ENCODE data around the gene CDC25A. TPM values are rescaled to one million over a fixed set of nuclear protein-coding genes. Genes with fewer than 3 reads are reported as not detected.

Gene CDC25A
- total RNA-seq, 2 donors from 2014 or later, result 0.33 TPM; not detected in 1

DNA sequence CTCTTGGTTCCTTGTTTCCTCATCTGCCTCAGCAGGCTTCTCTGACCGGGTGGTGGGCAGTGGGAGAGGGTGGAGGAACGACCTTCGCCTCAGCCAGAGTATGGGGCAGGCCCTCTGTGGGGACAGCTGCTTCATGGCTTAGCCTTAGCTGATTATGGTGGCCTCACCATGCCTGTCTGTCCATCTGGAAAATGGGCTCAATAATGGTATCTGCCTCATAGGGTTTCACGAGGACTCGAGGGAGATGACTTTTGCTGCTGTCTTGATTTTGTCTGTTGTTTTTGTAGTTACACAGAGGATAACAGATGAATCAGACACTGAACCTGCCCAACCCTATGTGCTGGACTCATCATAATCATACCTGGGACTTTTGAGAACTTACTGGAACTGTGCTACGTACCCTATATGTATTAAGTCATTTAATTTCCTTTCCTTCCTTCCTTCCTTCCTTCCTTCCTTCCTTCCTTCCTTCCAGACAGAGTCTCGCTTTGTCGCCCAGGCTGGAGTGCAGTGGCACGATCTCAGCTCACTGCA is 46.5 kb downstream of the CDC25A start:
- TF ChIP-seq, protein P1, sequence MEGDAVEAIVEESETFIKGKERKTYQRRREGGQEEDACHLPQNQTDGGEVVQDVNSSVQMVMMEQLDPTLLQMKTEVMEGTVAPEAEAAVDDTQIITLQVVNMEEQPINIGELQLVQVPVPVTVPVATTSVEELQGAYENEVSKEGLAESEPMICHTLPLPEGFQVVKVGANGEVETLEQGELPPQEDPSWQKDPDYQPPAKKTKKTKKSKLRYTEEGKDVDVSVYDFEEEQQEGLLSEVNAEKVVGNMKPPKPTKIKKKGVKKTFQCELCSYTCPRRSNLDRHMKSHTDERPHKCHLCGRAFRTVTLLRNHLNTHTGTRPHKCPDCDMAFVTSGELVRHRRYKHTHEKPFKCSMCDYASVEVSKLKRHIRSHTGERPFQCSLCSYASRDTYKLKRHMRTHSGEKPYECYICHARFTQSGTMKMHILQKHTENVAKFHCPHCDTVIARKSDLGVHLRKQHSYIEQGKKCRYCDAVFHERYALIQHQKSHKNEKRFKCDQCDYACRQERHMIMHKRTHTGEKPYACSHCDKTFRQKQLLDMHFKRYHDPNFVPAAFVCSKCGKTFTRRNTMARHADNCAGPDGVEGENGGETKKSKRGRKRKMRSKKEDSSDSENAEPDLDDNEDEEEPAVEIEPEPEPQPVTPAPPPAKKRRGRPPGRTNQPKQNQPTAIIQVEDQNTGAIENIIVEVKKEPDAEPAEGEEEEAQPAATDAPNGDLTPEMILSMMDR (IDR thresholded peaks at IDR 0.05), result no peak
- no peak for TF ChIP-seq POLR2A (IDR thresholded peaks at IDR 0.05)
- H3K9me3 ChIP-seq, result no peaks in the 10 kb centered on the region
- no peak for ATAC-seq
- no peaks in the 10 kb centered on the region for H3K36me3 ChIP-seq (replicated peaks in 1 of 2; ENCODE audit: insufficient read depth in 1 of 2, low read depth in 2 of 2)
- peaks cover 5% of the 10 kb centered on the region for H3K4me1 ChIP-seq
- no peak overlapping the region for H3K4me3 ChIP-seq
- H3K27me3 ChIP-seq, result no peaks in the 10 kb centered on the region
- DNase-seq, result no peak
- intact Hi-C loops (cut with DNase I), result loop anchor here (10.0 kb wide), 1 partner anchor 297 kb away; no protein-coding TSS in a partner anchor
- WGBS, 2 donors, result 93 to 95% methylated on average over 9 of the region's 9 CpGs
- H3K27ac ChIP-seq, result no peak overlapping the region

DNA sequence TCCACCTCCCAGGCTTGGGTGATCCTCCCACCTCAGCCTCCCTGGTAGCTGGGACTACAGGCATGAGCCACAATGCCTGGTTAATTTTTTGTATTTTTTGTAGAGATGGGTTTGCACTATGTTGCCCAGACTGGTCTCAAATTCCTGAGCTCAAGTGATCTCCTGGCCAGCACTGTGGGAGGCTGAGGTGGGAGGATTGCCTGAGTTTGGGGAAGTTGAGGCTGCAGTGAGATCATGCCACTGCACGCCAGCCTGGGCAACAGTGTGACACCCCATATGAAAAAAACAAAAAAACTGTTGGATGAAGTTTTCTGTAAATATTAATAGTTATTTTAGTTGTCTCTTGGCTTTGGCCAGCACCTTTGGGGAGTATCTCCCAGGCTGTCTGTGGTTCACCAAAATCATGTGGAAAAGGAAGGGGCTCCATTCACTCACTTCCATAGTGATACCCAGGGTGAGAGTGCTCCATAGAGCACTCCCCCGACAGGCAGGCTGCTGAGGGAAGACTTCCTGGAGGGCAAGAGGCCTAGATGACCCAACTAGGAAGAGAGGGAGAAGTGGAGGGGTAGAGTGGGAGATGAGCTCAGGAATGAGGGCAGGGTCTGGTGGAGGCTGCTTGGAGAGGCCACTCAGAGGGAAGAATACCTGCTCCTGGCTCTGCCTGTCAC is 47.1 kb downstream of the CDC25A start:
- WGBS, 2 donors, result 71 to 92% methylated on average over 2 of the region's 2 CpGs
- Histone ChIP-seq H3K27me3 (no peaks in the 10 kb centered on the region), H3K4me1 (peaks cover 5% of the 10 kb centered on the region), H3K36me3 (replicated peaks in 1 of 2; ENCODE audit: insufficient read depth in 1 of 2, low read depth in 2 of 2) (no peaks in the 10 kb centered on the region), H3K27ac (no peak overlapping the region), H3K4me3 (no peak overlapping the region), H3K9me3 (no peaks in the 10 kb centered on the region)
- intact Hi-C loops (cut with DNase I), result loop anchor here (10.0 kb wide), 1 partner anchor 296 kb away; no protein-coding TSS in a partner anchor
- no peak for DNase-seq
- TF ChIP-seq, protein P1 (IDR thresholded peaks at IDR 0.05), result no peak
- no peak for TF ChIP-seq POLR2A (IDR thresholded peaks at IDR 0.05)
- ATAC-seq, result no peak

DNA sequence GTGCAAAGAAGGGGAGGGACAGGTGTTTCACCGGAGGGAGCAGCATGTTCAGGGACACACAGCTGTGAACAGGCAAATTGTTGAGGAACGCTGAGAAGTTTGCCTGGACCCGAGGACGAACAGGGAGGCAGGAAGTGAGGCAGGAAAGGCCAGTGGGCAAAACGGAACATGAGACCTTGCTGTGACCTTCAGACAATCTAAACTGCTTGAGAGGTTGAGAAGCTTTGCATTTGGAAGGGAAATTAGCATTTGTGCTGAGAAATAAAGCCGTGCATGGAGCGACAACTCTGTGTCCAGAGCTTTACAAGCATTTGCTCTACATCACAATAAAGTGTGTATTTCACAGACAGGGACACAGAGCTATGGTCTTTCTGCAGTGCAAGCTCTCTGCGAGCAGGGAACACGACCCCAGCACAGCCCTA is 47.9 kb downstream of the CDC25A start:
- Histone ChIP-seq H3K36me3 (replicated peaks in 1 of 2; ENCODE audit: insufficient read depth in 1 of 2, low read depth in 2 of 2) (no peaks in the 10 kb centered on the region), H3K27ac (peak overlapping the region in 1 of 4 donors; percentile 25), H3K9me3 (no peaks in the 10 kb centered on the region), H3K4me3 (no peak overlapping the region), H3K4me1 (peaks cover 5% of the 10 kb centered on the region), H3K27me3 (no peaks in the 10 kb centered on the region)
- TF ChIP-seq POLR2A (IDR thresholded peaks at IDR 0.05), result no peak
- TF ChIP-seq, protein P1 (IDR thresholded peaks at IDR 0.05), result no peak
- DNase-seq, result peak in 1 of 4 donors; percentile 8
- peak; percentile 15 for ATAC-seq
- intact Hi-C loops (cut with DNase I), result loop anchor here (10.0 kb wide), 1 partner anchor 296 kb away; no protein-coding TSS in a partner anchor
- WGBS, 2 donors, result 30 to 37% methylated on average over 9 of the region's 9 CpGs

DNA sequence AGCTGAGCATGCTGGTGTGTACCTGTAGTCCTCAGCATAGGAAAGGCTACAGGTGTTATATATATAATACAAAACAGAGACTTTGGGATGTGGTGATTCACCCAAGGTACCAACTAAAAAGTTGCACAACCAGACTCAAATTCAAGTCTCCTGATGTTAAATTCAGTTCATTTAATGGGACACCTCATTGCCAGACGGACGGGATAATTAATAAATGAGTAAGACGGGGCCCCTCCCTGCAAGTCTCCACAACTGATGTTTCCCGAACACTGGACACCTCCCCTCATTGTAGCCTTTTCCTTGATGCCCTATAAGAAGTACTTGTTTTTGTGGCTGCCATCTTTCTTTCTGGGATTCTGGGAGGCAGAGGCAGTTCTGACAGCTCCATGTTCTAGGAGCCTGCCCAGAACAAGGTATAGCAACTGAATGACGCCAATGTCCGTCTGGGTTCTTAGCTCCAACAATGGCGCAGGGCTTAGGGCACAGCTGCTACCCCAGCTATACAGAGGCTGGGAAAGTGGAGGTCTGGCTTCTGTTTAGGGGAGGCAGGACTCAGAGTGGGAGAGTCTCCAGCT is 50.7 kb downstream of the CDC25A start:
- H3K4me1 ChIP-seq, result peaks cover 4% of the 10 kb centered on the region
- H3K9me3 ChIP-seq, result no peaks in the 10 kb centered on the region
- 80 to 86% methylated on average over 7 of the region's 7 CpGs for WGBS, 2 donors
- no peak for TF ChIP-seq POLR2A (IDR thresholded peaks at IDR 0.05)
- TF ChIP-seq, protein P1 (IDR thresholded peaks at IDR 0.05), result no peak
- no peak overlapping the region for H3K4me3 ChIP-seq
- ATAC-seq, result no peak
- no peaks in the 10 kb centered on the region for H3K27me3 ChIP-seq
- H3K36me3 ChIP-seq (replicated peaks in 1 of 2; ENCODE audit: insufficient read depth in 1 of 2, low read depth in 2 of 2), result no peaks in the 10 kb centered on the region
- intact Hi-C loops (cut with DNase I), result no loop called here
- H3K27ac ChIP-seq, result no peak overlapping the region
- DNase-seq, result no peak

Measured in body of pancreas (tissue), 4 donors.